ENCODE results near the gene PRRC2C.
"Not testable (repeated sequence)": the region's sequence is repeated elsewhere in the genome, so short reads cannot be mapped to it uniquely, and the experiment has no call there.

The PRRC2C gene

GRCh38 chr1:171500304-171500703, 15.0 kb downstream of the PRRC2C start:
- no peak for DNase-seq

- no peak for DNase-seq
Measured at GRCh38 chr1:171500803-171501202, 15.5 kb downstream of the PRRC2C start.

GRCh38 chr1:171501305-171502024, 16.1 kb downstream of the PRRC2C start:
- DNase-seq: no peak

GRCh38 chr1:171506525-171507304, 21.4 kb downstream of the PRRC2C start:
- no peak for DNase-seq

GRCh38 chr1:171507435-171507834, 22.1 kb downstream of the PRRC2C start:
- DNase-seq: no peak

- no peak for DNase-seq
Measured at GRCh38 chr1:171509191-171509590, 23.9 kb downstream of the PRRC2C start.

GRCh38 chr1:171513743-171514142, 28.4 kb downstream of the PRRC2C start:
- no peak for DNase-seq

- no peak for DNase-seq
Measured at GRCh38 chr1:171515299-171515698, 30.0 kb downstream of the PRRC2C start.

GRCh38 chr1:171515741-171516140, 30.4 kb downstream of the PRRC2C start:
- DNase-seq: no peak

- DNase-seq: no peak
Measured at GRCh38 chr1:171521567-171521966, 36.2 kb downstream of the PRRC2C start.

- DNase-seq: no peak
Measured at GRCh38 chr1:171530676-171531075, 45.3 kb downstream of the PRRC2C start.

GRCh38 chr1:171532520-171532919, 47.2 kb downstream of the PRRC2C start:
- no peak for DNase-seq

- DNase-seq: no peak
Measured at GRCh38 chr1:171545523-171545922, 60.2 kb downstream of the PRRC2C start.

GRCh38 chr1:171550050-171550449, 64.7 kb downstream of the PRRC2C start:
- DNase-seq: no peak

GRCh38 chr1:171550598-171551100, 65.3 kb downstream of the PRRC2C start:
- DNase-seq: not testable (repeated sequence)

GRCh38 chr1:171553960-171554359, 68.6 kb downstream of the PRRC2C start:
- DNase-seq: not testable (repeated sequence)

- DNase-seq: no peak
Measured at GRCh38 chr1:171563675-171564074, 78.3 kb downstream of the PRRC2C start.

GRCh38 chr1:171566467-171566866, 81.1 kb downstream of the PRRC2C start:
- DNase-seq: no peak

GRCh38 chr1:171570295-171570694, 85.0 kb downstream of the PRRC2C start:
- no peak for DNase-seq

- no peak for DNase-seq
Measured at GRCh38 chr1:171576144-171576543, 90.8 kb downstream of the PRRC2C start.

GRCh38 chr1:171581226-171581625, 95.9 kb downstream of the PRRC2C start:
- DNase-seq: no peak

- DNase-seq: no peak
Measured at GRCh38 chr1:171581766-171582165, 96.4 kb downstream of the PRRC2C start.

- no peak for DNase-seq
Measured at GRCh38 chr1:171582589-171582988, 97.3 kb downstream of the PRRC2C start.
